ENCODE results near the gene PRXL2B. TPM values are rescaled to one million over a fixed set of nuclear protein-coding genes. Genes with fewer than 3 reads are reported as not detected.

The PRXL2B gene
- total RNA-seq, 2 donors from 2014 or later, result 27.4 to 36.3 TPM

GRCh38 chr1:2603521-2604155, 17.1 kb downstream of the PRXL2B start:
- Mint-ChIP-seq H3K36me3 (ENCODE audit: low read depth) (no peaks in the 10 kb centered on the region), H3K4me1 (no peaks in the 10 kb centered on the region), H3K9me3 (no peaks in the 10 kb centered on the region), H3K4me3 (no peak overlapping the region), H3K27me3 (peaks cover 7% of the 10 kb centered on the region), H3K27ac (no peak overlapping the region)
- ATAC-seq (replicated peaks), result no peak

GRCh38 chr1:2604156-2604843, 17.7 kb downstream of the PRXL2B start:
- no peak overlapping the region for H3K4me3 Mint-ChIP-seq
- peaks cover 7% of the 10 kb centered on the region for H3K27me3 Mint-ChIP-seq
- ATAC-seq (replicated peaks), result no peak
- H3K4me1 Mint-ChIP-seq, result no peaks in the 10 kb centered on the region
- no peak overlapping the region for H3K27ac Mint-ChIP-seq
- H3K9me3 Mint-ChIP-seq, result no peaks in the 10 kb centered on the region
- H3K36me3 Mint-ChIP-seq (ENCODE audit: low read depth), result no peaks in the 10 kb centered on the region

GRCh38 chr1:2604844-2605508, 18.4 kb downstream of the PRXL2B start:
- Mint-ChIP-seq H3K27ac (no peak overlapping the region), H3K36me3 (ENCODE audit: low read depth) (no peaks in the 10 kb centered on the region), H3K4me3 (no peak overlapping the region), H3K4me1 (no peaks in the 10 kb centered on the region), H3K9me3 (no peaks in the 10 kb centered on the region), H3K27me3 (peaks cover 7% of the 10 kb centered on the region)
- no peak for ATAC-seq (replicated peaks)

- Mint-ChIP-seq H3K9me3 (no peaks in the 10 kb centered on the region), H3K4me1 (no peaks in the 10 kb centered on the region), H3K36me3 (ENCODE audit: low read depth) (no peaks in the 10 kb centered on the region), H3K4me3 (no peak overlapping the region), H3K27me3 (peaks cover 7% of the 10 kb centered on the region), H3K27ac (no peak overlapping the region)
- no peak for ATAC-seq (replicated peaks)
Measured at GRCh38 chr1:2605509-2606395, 19.2 kb downstream of the PRXL2B start.

GRCh38 chr1:2606396-2606880, 19.9 kb downstream of the PRXL2B start:
- Mint-ChIP-seq H3K36me3 (ENCODE audit: low read depth) (no peaks in the 10 kb centered on the region), H3K9me3 (no peaks in the 10 kb centered on the region), H3K4me3 (no peak overlapping the region), H3K27me3 (peaks cover 7% of the 10 kb centered on the region), H3K27ac (no peak overlapping the region), H3K4me1 (no peaks in the 10 kb centered on the region)
- ATAC-seq (replicated peaks), result no peak

GRCh38 chr1:2606881-2607621, 20.5 kb downstream of the PRXL2B start:
- H3K27me3 Mint-ChIP-seq, result peaks cover 7% of the 10 kb centered on the region
- ATAC-seq (replicated peaks), result no peak
- H3K27ac Mint-ChIP-seq, result no peak overlapping the region
- H3K4me3 Mint-ChIP-seq, result no peak overlapping the region
- no peaks in the 10 kb centered on the region for H3K36me3 Mint-ChIP-seq (ENCODE audit: low read depth)
- no peaks in the 10 kb centered on the region for H3K4me1 Mint-ChIP-seq
- no peaks in the 10 kb centered on the region for H3K9me3 Mint-ChIP-seq

- H3K4me1 Mint-ChIP-seq, result no peaks in the 10 kb centered on the region
Measured at GRCh38 chr1:2607641-2608091, 21.1 kb downstream of the PRXL2B start.

GRCh38 chr1:2609319-2610035, 22.9 kb downstream of the PRXL2B start:
- H3K4me3 Mint-ChIP-seq, result no peak overlapping the region
- H3K36me3 Mint-ChIP-seq (ENCODE audit: low read depth), result no peaks in the 10 kb centered on the region
- H3K4me1 Mint-ChIP-seq, result no peaks in the 10 kb centered on the region
- H3K9me3 Mint-ChIP-seq, result peaks cover 5% of the 10 kb centered on the region
- ATAC-seq (replicated peaks), result no peak
- H3K27ac Mint-ChIP-seq, result no peak overlapping the region
- no peaks in the 10 kb centered on the region for H3K27me3 Mint-ChIP-seq

More at GRCh38 chr1:2607641-2608091, 21.1 kb downstream of the PRXL2B start:
- ATAC-seq (replicated peaks), result no peak
- Mint-ChIP-seq H3K36me3 (ENCODE audit: low read depth) (no peaks in the 10 kb centered on the region), H3K27ac (no peak overlapping the region), H3K4me3 (no peak overlapping the region), H3K9me3 (no peaks in the 10 kb centered on the region), H3K27me3 (peaks cover 2% of the 10 kb centered on the region)

- Mint-ChIP-seq H3K27ac (no peak overlapping the region), H3K4me1 (no peaks in the 10 kb centered on the region), H3K36me3 (ENCODE audit: low read depth) (no peaks in the 10 kb centered on the region), H3K27me3 (no peaks in the 10 kb centered on the region), H3K9me3 (peaks cover 5% of the 10 kb centered on the region), H3K4me3 (no peak overlapping the region)
- ATAC-seq (replicated peaks), result no peak
Measured at GRCh38 chr1:2610036-2610959, 23.7 kb downstream of the PRXL2B start.

- Mint-ChIP-seq H3K4me3 (no peak overlapping the region), H3K4me1 (no peaks in the 10 kb centered on the region), H3K27me3 (no peaks in the 10 kb centered on the region), H3K27ac (no peak overlapping the region), H3K9me3 (peaks cover 5% of the 10 kb centered on the region), H3K36me3 (ENCODE audit: low read depth) (no peaks in the 10 kb centered on the region)
- ATAC-seq (replicated peaks), result peak; percentile 78
Measured at GRCh38 chr1:2611031-2611501, 24.5 kb downstream of the PRXL2B start.

- H3K27ac Mint-ChIP-seq, result no peak overlapping the region
- no peaks in the 10 kb centered on the region for H3K4me1 Mint-ChIP-seq
- H3K36me3 Mint-ChIP-seq (ENCODE audit: low read depth), result no peaks in the 10 kb centered on the region
- H3K27me3 Mint-ChIP-seq, result no peaks in the 10 kb centered on the region
- ATAC-seq (replicated peaks), result no peak
- no peak overlapping the region for H3K4me3 Mint-ChIP-seq
- peaks cover 5% of the 10 kb centered on the region for H3K9me3 Mint-ChIP-seq
Measured at GRCh38 chr1:2611621-2612437, 25.3 kb downstream of the PRXL2B start.

Data from activated T-helper 17 cell treated with anti-CD3 and anti-CD28 coated beads, Interleukin-2, amount 50 U/mL, for 72 hours (primary cell).